Measurements from ENCODE around the gene MOCS1. TPM values are rescaled to one million over a fixed set of nuclear protein-coding genes. Genes with fewer than 3 reads are reported as not detected.

The MOCS1 gene
- total RNA-seq = 10 to 100 TPM; 10.2 to 58.9 (median 20.3) TPM

- H3K9me3 ChIP-seq = no peaks in the 10 kb centered on the region
- TF ChIP-seq POLR2A (IDR thresholded peaks at IDR 0.05) = peak; percentile 60 to 61
- no peak for TF ChIP-seq CTCF (IDR thresholded peaks at IDR 0.05)
- intact Hi-C loops (cut with DNase I; ENCODE audit: low total_unique reads) = no loop called here
- no peaks in the 10 kb centered on the region for H3K27me3 ChIP-seq
- H3K4me1 ChIP-seq = no peaks in the 10 kb centered on the region
- H3K27ac ChIP-seq = peak within 1 kb of the TSS; percentile 80 to 93
- peak; percentile 80 to 84 for DNase-seq
- peak within 1 kb of the TSS; percentile 63 to 79 for H3K4me3 ChIP-seq
- H3K36me3 ChIP-seq = no peaks in the 10 kb centered on the region
Measured at GRCh38 chr6:39934131-39934757, at the start of gene MOCS1. Gene MOCS1, minus strand, starts transcription at chr6:39934462. Its CDS starts 45 bp downstream, at chr6:39934417.

- no peak overlapping the region for H3K27ac ChIP-seq
- H3K4me3 ChIP-seq = no peak overlapping the region
- H3K4me1 ChIP-seq = peaks cover 0 to 4% of the 10 kb centered on the region in 2 donors
- no peak for DNase-seq
- intact Hi-C loops (cut with DNase I; ENCODE audit: low total_unique reads) = no loop called here
- H3K9me3 ChIP-seq = no peaks in the 10 kb centered on the region
- no peak for TF ChIP-seq POLR2A (IDR thresholded peaks at IDR 0.05)
- no peak for TF ChIP-seq CTCF (IDR thresholded peaks at IDR 0.05)
- H3K27me3 ChIP-seq = no peaks in the 10 kb centered on the region
- no peaks in the 10 kb centered on the region for H3K36me3 ChIP-seq
Measured at GRCh38 chr6:39984051-39984450, 49.8 kb upstream of the MOCS1 start.

- intact Hi-C loops (cut with DNase I; ENCODE audit: low total_unique reads) = no loop called here
- no peak for DNase-seq
- no peaks in the 10 kb centered on the region for H3K27me3 ChIP-seq
Measured at GRCh38 chr6:39983193-39983592, 48.9 kb upstream of the MOCS1 start.

GRCh38 chr6:39982720-39983119 lies 48.5 kb upstream of the MOCS1 start:
- intact Hi-C loops (cut with DNase I; ENCODE audit: low total_unique reads) = no loop called here

More at GRCh38 chr6:39983193-39983592, 48.9 kb upstream of the MOCS1 start:
- Histone ChIP-seq H3K4me1 (peaks cover 0 to 4% of the 10 kb centered on the region in 2 donors), H3K27ac (no peak overlapping the region), H3K9me3 (no peaks in the 10 kb centered on the region), H3K4me3 (no peak overlapping the region), H3K36me3 (no peaks in the 10 kb centered on the region)
- TF ChIP-seq POLR2A (IDR thresholded peaks at IDR 0.05) (no peak), CTCF (IDR thresholded peaks at IDR 0.05) (no peak)

More at GRCh38 chr6:39982720-39983119, 48.5 kb upstream of the MOCS1 start:
- Histone ChIP-seq H3K27me3 (no peaks in the 10 kb centered on the region), H3K27ac (no peak overlapping the region), H3K36me3 (no peaks in the 10 kb centered on the region), H3K4me1 (peaks cover 0 to 4% of the 10 kb centered on the region in 2 donors), H3K4me3 (no peak overlapping the region), H3K9me3 (no peaks in the 10 kb centered on the region)
- TF ChIP-seq CTCF (IDR thresholded peaks at IDR 0.05) (no peak), POLR2A (IDR thresholded peaks at IDR 0.05) (no peak)
- no peak for DNase-seq
